Measurements from ENCODE around the gene RPS6KA2.

- TF ChIP-seq CTCF (IDR thresholded peaks at IDR 0.05; ENCODE audit: borderline replicate concordance, extremely low read depth, low read length, poor library complexity, severe bottlenecking): no peak
- no peak for TF ChIP-seq EZH2 (IDR thresholded peaks at IDR 0.05; ENCODE audit: borderline replicate concordance, low read depth, low read length, severe bottlenecking)
These were observed 140.5 kb downstream of the RPS6KA2 start for GRCh38 chr6:166486536-166486880.
